Measurements from ENCODE around the gene ARL15.

DNA sequence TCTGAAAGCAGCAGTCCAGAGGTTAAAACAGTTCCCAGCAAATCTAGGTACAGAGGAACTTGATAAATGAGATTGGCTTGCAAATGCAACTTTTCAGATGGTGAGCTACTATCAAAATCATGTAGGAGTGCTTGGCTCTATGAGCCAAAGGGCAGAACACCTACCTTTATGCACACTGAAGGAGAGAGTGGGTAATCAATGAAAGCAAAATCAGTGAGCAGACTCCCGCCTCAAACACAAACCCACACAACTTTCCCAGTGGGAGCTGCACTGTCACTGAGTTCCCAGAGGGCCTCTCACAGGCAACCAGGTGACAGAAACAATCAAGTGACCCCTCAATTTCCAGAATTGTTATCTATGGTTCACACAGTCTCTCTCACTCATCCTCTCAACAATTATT is 8.5 kb downstream of the ARL15 start:
- no peak for TF ChIP-seq ZBTB33 (IDR thresholded peaks at IDR 0.05)
- no peak for TF ChIP-seq YY1 (IDR thresholded peaks at IDR 0.05)
- no peak for TF ChIP-seq TAF1 (conservative IDR thresholded peaks at IDR 0.05)
- TF ChIP-seq, protein P1, sequence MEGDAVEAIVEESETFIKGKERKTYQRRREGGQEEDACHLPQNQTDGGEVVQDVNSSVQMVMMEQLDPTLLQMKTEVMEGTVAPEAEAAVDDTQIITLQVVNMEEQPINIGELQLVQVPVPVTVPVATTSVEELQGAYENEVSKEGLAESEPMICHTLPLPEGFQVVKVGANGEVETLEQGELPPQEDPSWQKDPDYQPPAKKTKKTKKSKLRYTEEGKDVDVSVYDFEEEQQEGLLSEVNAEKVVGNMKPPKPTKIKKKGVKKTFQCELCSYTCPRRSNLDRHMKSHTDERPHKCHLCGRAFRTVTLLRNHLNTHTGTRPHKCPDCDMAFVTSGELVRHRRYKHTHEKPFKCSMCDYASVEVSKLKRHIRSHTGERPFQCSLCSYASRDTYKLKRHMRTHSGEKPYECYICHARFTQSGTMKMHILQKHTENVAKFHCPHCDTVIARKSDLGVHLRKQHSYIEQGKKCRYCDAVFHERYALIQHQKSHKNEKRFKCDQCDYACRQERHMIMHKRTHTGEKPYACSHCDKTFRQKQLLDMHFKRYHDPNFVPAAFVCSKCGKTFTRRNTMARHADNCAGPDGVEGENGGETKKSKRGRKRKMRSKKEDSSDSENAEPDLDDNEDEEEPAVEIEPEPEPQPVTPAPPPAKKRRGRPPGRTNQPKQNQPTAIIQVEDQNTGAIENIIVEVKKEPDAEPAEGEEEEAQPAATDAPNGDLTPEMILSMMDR (IDR thresholded peaks at IDR 0.05; ENCODE audit: low read depth, low read length, missing input control): no peak
- TF ChIP-seq SP1 (IDR thresholded peaks at IDR 0.05): no peak
- no peak for TF ChIP-seq NR2F2 (IDR thresholded peaks at IDR 0.05)
- no peak for TF ChIP-seq REST (IDR thresholded peaks at IDR 0.05)

Measured in liver (tissue), 3 donors.